ENCODE data around the gene FBXO15.

GRCh38 chr18:74140582-74140981 is 7.1 kb downstream of the FBXO15 start:
- TF ChIP-seq POU6F1 (CRISPR knock-in tag; IDR thresholded peaks at IDR 0.05; ENCODE audit: borderline replicate concordance, low read depth) = no peak
- TF ChIP-seq RARB (CRISPR knock-in tag; IDR thresholded peaks at IDR 0.05) = no peak
- TF ChIP-seq TSHZ2 (CRISPR knock-in tag; IDR thresholded peaks at IDR 0.05) = no peak
- no peak for TF ChIP-seq ESRRG (CRISPR knock-in tag; IDR thresholded peaks at IDR 0.05)
- no peak for TF ChIP-seq CREB5 (CRISPR knock-in tag; IDR thresholded peaks at IDR 0.05; ENCODE audit: low read depth)
- TF ChIP-seq ZNF70 (CRISPR knock-in tag; IDR thresholded peaks at IDR 0.05) = no peak
- no peak for TF ChIP-seq ZFP3 (CRISPR knock-in tag; IDR thresholded peaks at IDR 0.05)
- no peak for TF ChIP-seq PATZ1 (CRISPR knock-in tag; IDR thresholded peaks at IDR 0.05; ENCODE audit: borderline replicate concordance)
- no peak for TF ChIP-seq OSR1 (CRISPR knock-in tag; IDR thresholded peaks at IDR 0.05)

Measured in SK-N-SH treated with all-trans-retinoic acid at 6 μM for 48 hours (cell line).